IMR-90 (cell line): Measurements from ENCODE around the gene ZNF236. TPM values are rescaled to one million over a fixed set of nuclear protein-coding genes. Genes with fewer than 3 reads are reported as not detected.

Experiments used
- ATAC-seq: fragments of 200-7000 bp; cut with Tn5 transposase; 2 replicates; pipeline ENCODE4 v1.9.1; 2020; ENCODE audit warnings: low read depth, mild to moderate bottlenecking, moderate library complexity
- BruUV-seq: library from RNA; stranded (reverse); fragments of 400-500 nt; replicated peaks from 2 replicates; lab custom pipeline; 2021; lab: Mats Ljungman, UMichigan
- CTCF ChIA-PET: fragments of 300-600 bp; formaldehyde crosslinking; extraction: SDS; loops from one replicate; lab custom pipeline; 2021; ENCODE audit warnings: antibody characterized with exemption; lab: Yijun Ruan, JAX
- POLR2A ChIA-PET: fragments of 300-600 bp; sonication (Branson Sonifier 250); formaldehyde crosslinking; loops from one replicate; lab custom pipeline; 2022; ENCODE audit warnings: antibody characterized with exemption; ENCODE audit not compliant: unreplicated experiment; lab: Charles Lee
- DNase-seq: peaks from one replicate; pipeline ENCODE4 v3.0.0; 2013
- H2AFZ ChIP-seq: replicated peaks from 2 replicates; pipeline ENCODE3; 2013; ENCODE audit warnings: low read length, mild to moderate bottlenecking; ENCODE audit not compliant: poor library complexity
- H2AK5ac ChIP-seq: 2 replicates; pipeline ENCODE4 v1.6.1; 2013; ENCODE audit warnings: low read depth, low read length, inconsistent platforms
- H2AK9ac ChIP-seq: replicated peaks from 2 replicates; pipeline ENCODE3; 2013; ENCODE audit warnings: mild to moderate bottlenecking, low read depth, low read length, moderate library complexity; ENCODE audit not compliant: poor library complexity
- H2BK120ac ChIP-seq: 2 replicates; pipeline ENCODE4 v1.6.1; 2013; ENCODE audit warnings: low read depth, low read length, inconsistent platforms
- H2BK15ac ChIP-seq: 3 replicates; pipeline ENCODE4 v1.6.1; 2013; ENCODE audit warnings: low read depth, low read length, inconsistent platforms
- H2BK20ac ChIP-seq: 2 replicates; pipeline ENCODE4 v1.6.1; 2013; ENCODE audit warnings: low read depth, mild to moderate bottlenecking, inconsistent platforms, low read length, moderate library complexity
- H2BK5ac ChIP-seq: 2 replicates; pipeline ENCODE4 v1.6.1; 2013; ENCODE audit warnings: mild to moderate bottlenecking, low read depth, low read length, inconsistent platforms; ENCODE audit not compliant: poor library complexity, severe bottlenecking
- H3K14ac ChIP-seq: replicated peaks from 2 replicates; pipeline ENCODE4 v1.6.1; 2013; ENCODE audit warnings: low read depth, low read length, inconsistent platforms
- H3K18ac ChIP-seq: 2 replicates; pipeline ENCODE4 v1.6.1; 2013; ENCODE audit warnings: low read depth, low read length, control low read depth
- H3K23ac ChIP-seq: 2 replicates; pipeline ENCODE4 v1.6.1; 2013; ENCODE audit warnings: low read depth, low read length, inconsistent platforms
- H3K27ac ChIP-seq: 2 replicates; pipeline ENCODE4 v1.5.1; 2013; ENCODE audit warnings: mild to moderate bottlenecking, control low read depth, low read length; ENCODE audit not compliant: insufficient read depth
- H3K27me3 ChIP-seq: 2 replicates; pipeline ENCODE4 v1.6.1; 2013; ENCODE audit warnings: low read length; ENCODE audit not compliant: control insufficient read depth, insufficient read depth
- H3K36me3 ChIP-seq: 2 replicates; pipeline ENCODE4 v1.6.1; 2013; ENCODE audit warnings: low read length, mixed read lengths; ENCODE audit not compliant: control insufficient read depth, insufficient read depth
- H3K4ac ChIP-seq: 2 replicates; pipeline ENCODE4 v1.6.1; 2013; ENCODE audit warnings: low read depth, low read length, inconsistent platforms
- H3K4me1 ChIP-seq: 2 replicates; pipeline ENCODE4 v1.6.1; 2013; ENCODE audit warnings: low read length, mixed read lengths; ENCODE audit not compliant: control insufficient read depth, insufficient read depth
- H3K4me2 ChIP-seq: 2 replicates; pipeline ENCODE4 v1.6.1; 2013; ENCODE audit warnings: low read depth, mild to moderate bottlenecking, control low read depth, low read length, moderate library complexity
- H3K4me3 ChIP-seq: 2 replicates; pipeline ENCODE4 v1.5.1; 2013; ENCODE audit warnings: low read depth, mild to moderate bottlenecking, control low read depth, low read length, moderate library complexity; ENCODE audit not compliant: insufficient read depth
- H3K56ac ChIP-seq: 2 replicates; pipeline ENCODE4 v1.6.1; 2013; ENCODE audit warnings: low read length, inconsistent platforms; ENCODE audit not compliant: insufficient read depth; ENCODE audit errors: extremely low read depth
- H3K79me1 ChIP-seq, 2 experiments: 2 replicates each; pipeline ENCODE4 v1.6.1; 2013; ENCODE audit warnings: low read length in 2 of 2, inconsistent platforms in 1 of 2, low read depth in 1 of 2
- H3K9ac ChIP-seq: 2 replicates; pipeline ENCODE4 v1.6.1; 2013; ENCODE audit warnings: low read depth, low read length, control low read depth
- H3K9me1 ChIP-seq: 2 replicates; pipeline ENCODE4 v1.6.1; 2013; ENCODE audit warnings: low read length, inconsistent platforms; ENCODE audit not compliant: insufficient read depth
- H3K9me3 ChIP-seq: 2 replicates; pipeline ENCODE4 v1.6.1; 2013; ENCODE audit warnings: low read length; ENCODE audit not compliant: control insufficient read depth, insufficient read depth
- H4K20me1 ChIP-seq: 2 replicates; pipeline ENCODE4 v1.6.1; 2013; ENCODE audit warnings: low read length, inconsistent platforms; ENCODE audit not compliant: insufficient read depth
- H4K5ac ChIP-seq: 2 replicates; pipeline ENCODE4 v1.6.1; 2013; ENCODE audit warnings: mild to moderate bottlenecking, low read depth, low read length, control low read depth
- H4K8ac ChIP-seq, 2 experiments: 2 replicates each; pipeline ENCODE4 v1.6.1; 2013; ENCODE audit warnings: low read depth in 2 of 2, low read length in 2 of 2, control low read depth in 1 of 2, inconsistent platforms in 1 of 2
- H4K91ac ChIP-seq: 2 replicates; pipeline ENCODE4 v1.6.1; 2013; ENCODE audit warnings: low read depth, low read length, inconsistent platforms; ENCODE audit not compliant: insufficient read depth
- BHLHE40 ChIP-seq: fragments of 150-350 bp; IDR thresholded peaks from 2 replicates; pipeline ENCODE4 v1.6.1; 2016; ENCODE audit warnings: mild to moderate bottlenecking, low read depth, low read length
- CEBPB ChIP-seq: IDR thresholded peaks from 2 replicates; pipeline ENCODE4 v1.6.1; 2012; ENCODE audit warnings: low read depth, low read length, improper control_type of control experiment
- CHD1 ChIP-seq: IDR thresholded peaks from 2 replicates; pipeline ENCODE4 v1.6.1; 2012; ENCODE audit warnings: low read depth, low read length, improper control_type of control experiment
- CTCF ChIP-seq: conservative IDR thresholded peaks from 2 replicates; pipeline ENCODE4 v1.5.1; 2012; ENCODE audit warnings: mild to moderate bottlenecking, low read depth, low read length, improper control_type of control experiment
- ELK1 ChIP-seq: fragments of 150-350 bp; IDR thresholded peaks from 2 replicates; pipeline ENCODE4 v1.6.1; 2016; ENCODE audit warnings: low read depth, mild to moderate bottlenecking, low read length, moderate library complexity, borderline replicate concordance
- FOS ChIP-seq: fragments of 150-350 bp; IDR thresholded peaks from 2 replicates; pipeline ENCODE4 v1.6.1; 2016; ENCODE audit warnings: low read depth, low read length
- MXI1 ChIP-seq: IDR thresholded peaks from 2 replicates; pipeline ENCODE4 v1.6.1; 2012; ENCODE audit warnings: low read depth, mild to moderate bottlenecking, low read length, moderate library complexity, borderline replicate concordance
- NFE2L2 ChIP-seq: fragments of 150-350 bp; IDR thresholded peaks from 2 replicates; pipeline ENCODE4 v1.6.1; 2016; ENCODE audit warnings: low read depth, mild to moderate bottlenecking, low read length
- RAD21 ChIP-seq: IDR thresholded peaks from 2 replicates; pipeline ENCODE4 v1.6.1; 2012; ENCODE audit warnings: low read length, improper control_type of control experiment
- RCOR1 ChIP-seq: IDR thresholded peaks from 2 replicates; pipeline ENCODE4 v1.6.1; 2012; ENCODE audit warnings: mild to moderate bottlenecking, low read length, improper control_type of control experiment; ENCODE audit not compliant: insufficient replicate concordance
- USF2 ChIP-seq: fragments of 150-350 bp; IDR thresholded peaks from 2 replicates; pipeline ENCODE4 v1.6.1; 2017; ENCODE audit warnings: mild to moderate bottlenecking, antibody characterized with exemption, low read length, low read depth
- WGBS, 2 experiments: methylation state at CpG; one replicate each; pipeline versions ENCODE4 v1.1.5 to v1.1.7; 2013; ENCODE audit warnings: missing lambda C conversion rate in 2 of 2; ENCODE audit not compliant: insufficient read length in 1 of 2; ENCODE audit errors: extremely low coverage in 2 of 2; 5-methylcytosine and 5-hydroxymethylcytosine counted together
- dilution Hi-C: fragments of 300-500 bp; cut with HindIII; formaldehyde crosslinking; loops from one replicate; pipeline ENCODE4 v1.14.3; 2018; ENCODE audit warnings: low sequenced_read_pairs; ENCODE audit not compliant: unreplicated experiment
- in situ Hi-C: fragments of 300-500 bp; cut with MboI; formaldehyde crosslinking; loops from 3 replicates; pipeline ENCODE4 v1.14.3; 2019; ENCODE audit warnings: low sequenced_read_pairs, inconsistent platforms, mixed read lengths
- intact Hi-C: fragments of 100-400 bp; cut with micrococcal nuclease; formaldehyde crosslinking; loops from 2 replicates; pipeline ENCODE4 v1.10.0; 2022
- polyA plus RNA-seq, 3 experiments: library from polyadenylated mRNA; depleted of rRNA; stranded (reverse); fragments of >200 nt; gene quantifications; 2 replicates each; pipeline ENCODE4 v1.2.3, GENCODE V29; 2012; ENCODE audit warnings: low replicate concordance in 1 of 3
- total RNA-seq: library from RNA; depleted of rRNA; stranded (reverse); fragments of >200 nt; gene quantifications from 2 replicates; pipeline ENCODE4 v1.2.3, GENCODE V29; 2012

Gene ZNF236
- total and polyA plus RNA-seq, 2 of the 4 experiments (the other 2 are of a cell fraction), result 3.6 to 9.7 TPM

GRCh38 chr18:76970770-76971559 is 148.6 kb downstream of the ZNF236 start (continued):
- TF ChIP-seq USF2, result no peak

- no peak overlapping the region for H3K27ac ChIP-seq
- no peak overlapping the region for H2AK9ac ChIP-seq
- no peak overlapping the region for H3K23ac ChIP-seq
- dilution Hi-C loops, result no loop called here
- no peak overlapping the region for H4K91ac ChIP-seq
- no peak overlapping the region for H3K4me2 ChIP-seq
- H4K8ac ChIP-seq, result no peak overlapping the region
- peaks cover 3 to 6% of the 10 kb centered on the region in 2 experiments for H3K79me1 ChIP-seq
- no peak overlapping the region for H3K9ac ChIP-seq
- H2BK120ac ChIP-seq, result no peak overlapping the region
- no peak overlapping the region for H2AK5ac ChIP-seq
- H3K9me1 ChIP-seq, result no peaks in the 10 kb centered on the region; the same call in 1 of the 2 replicates
- H4K5ac ChIP-seq, result no peak overlapping the region
- peaks cover 3% of the 10 kb centered on the region for H3K36me3 ChIP-seq
- in situ Hi-C loops, result no loop called here
- H3K18ac ChIP-seq, result no peak overlapping the region
- H2BK20ac ChIP-seq, result no peak overlapping the region
- no peak overlapping the region for H3K4me3 ChIP-seq
- H3K14ac ChIP-seq, result no peak overlapping the region
- no peaks in the 10 kb centered on the region for H3K9me3 ChIP-seq
- H3K27me3 ChIP-seq, result no peaks in the 10 kb centered on the region
- H2BK5ac ChIP-seq, result no peak overlapping the region
- no CpG with 5 or more reads among the region's 6 CpGs for WGBS, 2 experiments
- ChIA-PET CTCF (no interaction called here), POLR2A (no interaction called here)
- BruUV-seq, result no TSS peak
- 0 out of 2 replicates have a peak, but pooled peaks cover 1% of the 10 kb centered on the region for H4K20me1 ChIP-seq
- H2BK15ac ChIP-seq, result no peak overlapping the region
- ATAC-seq (no peak), DNase-seq (no peak)
- H3K4me1 ChIP-seq, result no peaks in the 10 kb centered on the region
- no peak overlapping the region for H2AFZ ChIP-seq
- intact Hi-C loops, result no loop called here
- no peak overlapping the region for H3K4ac ChIP-seq
- no peak overlapping the region for H3K56ac ChIP-seq
- no peak for TF ChIP-seq CHD1
- no peak for TF ChIP-seq FOS
- TF ChIP-seq NFE2L2, result no peak
- no peak for TF ChIP-seq ELK1
- no peak for TF ChIP-seq CTCF
- TF ChIP-seq RAD21, result no peak
- no peak for TF ChIP-seq RCOR1
- no peak for TF ChIP-seq USF2
- no peak for TF ChIP-seq CEBPB
- no peak for TF ChIP-seq MXI1
- TF ChIP-seq BHLHE40, result no peak
Observed at GRCh38 chr18:76972241-76972640, 149.9 kb downstream of the ZNF236 start.
